GM19467 (cell line): ENCODE data around the gene TRNT1.

Source experiments
- ATAC-seq: cut with Tn5 transposase; IDR thresholded peaks from one replicate; pipeline ENCODE4 v1.9.1; 2021; ENCODE audit warnings: mild to moderate bottlenecking, moderate library complexity; ENCODE audit not compliant: unreplicated experiment

TRNT1 gene

DNA sequence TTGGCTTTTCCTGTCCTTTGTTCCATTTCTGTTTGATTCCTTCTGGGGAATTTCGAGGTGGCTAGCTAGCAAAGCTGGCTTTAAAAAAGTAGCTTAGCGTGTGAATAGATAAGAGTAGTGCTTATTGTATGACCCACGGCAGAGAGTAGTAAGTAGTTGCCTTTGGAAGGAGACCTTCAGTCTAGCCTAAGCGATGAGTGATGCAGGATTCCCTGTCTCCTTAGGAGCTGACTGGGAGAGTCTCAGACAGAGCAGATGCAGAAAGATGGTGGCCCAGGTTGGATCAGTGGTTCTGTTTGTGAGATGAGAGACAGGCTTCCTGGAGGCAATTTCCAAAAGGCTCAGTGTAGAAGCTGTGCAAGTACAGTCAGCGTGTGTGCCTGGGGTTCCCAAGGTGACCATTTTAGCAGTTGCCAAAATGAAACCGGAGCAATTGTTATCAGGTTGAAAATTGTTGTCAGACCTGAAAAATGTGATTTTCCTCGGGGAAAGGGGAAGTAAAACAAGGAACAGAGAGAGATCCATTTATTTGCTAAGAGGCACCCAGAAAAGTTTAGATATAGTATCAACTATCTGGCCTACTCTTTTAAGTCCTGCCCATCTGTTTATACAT is 15.9 kb upstream of the TRNT1 start:
- ATAC-seq: no peak

DNA sequence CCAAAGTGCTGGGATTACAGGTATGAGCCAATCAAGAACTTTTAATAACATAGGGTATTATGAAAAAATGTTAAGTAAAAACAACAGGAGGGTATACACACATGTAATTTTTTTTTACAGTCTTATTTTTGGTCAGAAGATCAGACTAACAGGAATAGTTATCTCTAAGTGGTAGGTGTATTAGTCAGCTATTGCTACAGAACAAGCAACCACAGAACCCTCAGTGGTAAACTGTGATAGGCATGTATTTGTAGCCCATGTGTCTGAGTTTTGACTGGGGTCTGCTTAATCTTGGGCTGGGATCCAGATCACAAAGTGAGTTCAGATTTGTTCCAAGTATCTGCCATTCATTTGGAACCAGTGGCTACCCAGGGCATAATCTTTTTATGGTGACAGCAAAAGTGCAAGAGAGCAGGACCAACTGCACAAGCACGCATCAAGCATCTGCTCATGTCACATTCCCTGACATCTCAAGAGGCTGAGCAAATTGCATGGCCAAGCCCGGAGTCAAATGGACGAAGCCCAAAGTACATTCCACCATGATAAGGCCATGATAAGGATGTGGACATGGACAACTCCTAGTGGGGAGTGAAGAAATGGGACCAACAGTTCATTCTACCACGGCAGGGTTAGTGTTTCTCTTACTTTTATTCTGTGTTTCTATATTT is 13.6 kb upstream of the TRNT1 start:
- ATAC-seq: no peak

DNA sequence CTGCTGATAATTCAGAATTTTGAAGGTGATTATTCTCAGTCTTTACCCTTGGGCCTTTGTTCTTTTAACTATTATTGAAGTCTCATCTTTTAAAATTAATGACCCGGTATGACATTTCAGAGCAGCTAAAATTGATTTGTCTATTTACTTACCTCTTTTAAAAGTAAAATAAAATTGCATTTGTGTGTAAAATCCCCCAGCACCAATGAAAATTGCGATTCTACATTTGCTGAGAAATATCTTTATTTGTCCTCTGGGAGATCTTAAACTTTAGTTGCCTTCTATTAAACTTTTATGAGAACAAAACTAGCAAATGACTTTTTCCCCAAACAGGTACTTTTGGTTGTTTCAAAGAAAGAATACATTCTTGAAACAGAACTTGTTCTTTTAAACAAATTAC is 9.1 kb upstream of the TRNT1 start:
- ATAC-seq: no peak

DNA sequence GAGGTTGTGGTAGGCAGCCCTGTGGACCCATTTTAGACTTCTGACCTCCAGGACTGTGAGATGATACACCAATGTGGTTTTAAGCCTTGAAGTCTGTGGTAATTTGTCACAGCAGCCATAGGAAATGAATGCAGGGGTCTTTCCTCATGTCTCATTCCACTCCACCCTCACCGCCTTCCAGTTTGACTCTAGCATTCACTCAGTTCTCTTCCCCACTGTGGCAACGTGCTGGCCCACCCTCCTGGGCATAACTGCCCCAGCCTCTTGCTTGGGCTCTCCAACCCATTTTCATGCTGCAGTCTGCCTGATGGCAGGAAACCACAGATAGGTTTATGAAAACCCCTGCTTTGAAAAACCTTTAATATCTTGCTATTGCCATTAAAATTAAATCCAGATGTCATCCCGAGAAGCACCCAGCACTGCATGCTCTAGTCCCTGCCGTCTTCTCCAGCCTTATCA is 7.3 kb upstream of the TRNT1 start:
- ATAC-seq: no peak

DNA sequence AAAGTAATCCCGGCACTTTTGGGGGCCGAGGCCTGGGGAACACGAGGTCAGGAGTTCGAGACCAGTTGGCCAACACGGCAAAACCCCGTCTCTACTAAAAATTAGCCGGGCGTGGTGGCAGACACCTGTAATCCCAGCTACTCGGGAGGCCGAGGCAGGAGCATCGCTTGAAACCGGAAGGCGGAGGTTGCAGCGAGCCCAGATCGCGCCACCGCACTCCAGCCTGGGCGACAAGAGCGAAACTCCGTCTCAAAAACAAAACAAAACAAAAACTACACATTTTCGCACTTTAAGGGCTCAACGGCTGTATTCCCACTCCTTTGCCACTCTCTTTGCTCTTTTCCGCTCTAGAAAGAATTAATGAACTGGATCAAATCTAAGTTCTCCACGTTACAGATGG is 763 bp upstream of the TRNT1 start:
- ATAC-seq: no peak

DNA sequence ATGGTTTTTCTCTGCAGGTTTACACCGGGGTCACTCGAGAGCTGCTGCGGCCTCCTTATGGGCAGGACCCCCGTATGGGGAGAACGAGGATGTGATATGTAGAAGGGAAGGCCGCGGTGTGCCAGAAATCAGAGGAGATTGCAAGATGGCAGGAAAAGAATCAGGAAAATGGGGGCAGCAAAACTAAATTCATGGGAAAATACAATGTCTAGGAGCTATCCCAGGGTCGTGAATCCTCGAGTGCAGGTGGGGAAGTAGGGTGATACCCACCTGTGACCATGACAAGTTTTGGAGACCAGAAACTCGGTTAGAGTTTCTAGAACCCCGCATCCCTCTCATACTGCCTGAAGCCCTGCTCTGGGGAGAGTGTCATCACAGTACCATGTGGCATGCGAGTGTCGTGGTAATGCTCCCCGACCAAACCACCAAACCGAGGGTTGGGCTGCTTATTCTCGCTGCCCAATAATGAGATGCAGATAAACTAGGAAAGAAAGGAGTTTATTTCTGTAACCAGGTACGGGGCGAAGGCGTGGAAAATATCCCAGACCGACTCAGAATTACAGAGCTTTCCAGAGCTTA is 781 bp downstream of the TRNT1 start:
- ATAC-seq: no peak

GRCh38 chr3:3129579-3129978 is 2.8 kb downstream of the TRNT1 start:
- ATAC-seq: no peak

GRCh38 chr3:3133500-3133899 is 6.8 kb downstream of the TRNT1 start:
- ATAC-seq: no peak

- ATAC-seq: no peak
Observed at GRCh38 chr3:3134750-3135448, 8.2 kb downstream of the TRNT1 start.

DNA sequence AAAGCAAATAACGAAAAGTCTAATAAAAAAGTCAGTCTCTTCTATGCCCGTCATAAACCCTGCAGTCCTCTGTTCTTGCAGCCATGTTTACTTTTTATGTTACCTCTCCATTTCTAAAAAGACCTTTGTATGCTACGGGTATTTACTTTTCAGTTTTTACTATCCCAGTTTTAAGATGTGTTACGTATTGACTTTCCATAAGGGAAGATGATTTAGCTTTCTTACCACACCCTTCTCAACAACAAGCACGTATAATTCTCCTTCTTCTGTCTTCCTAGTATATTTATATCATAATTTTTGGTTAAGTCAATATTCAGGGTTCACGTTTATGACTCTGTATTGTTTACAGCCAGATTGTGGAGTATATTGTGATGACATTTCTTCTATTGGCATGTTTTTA is 10.8 kb downstream of the TRNT1 start:
- ATAC-seq: no peak

GRCh38 chr3:3141939-3142338 is 15.2 kb downstream of the TRNT1 start:
- ATAC-seq: no peak

DNA sequence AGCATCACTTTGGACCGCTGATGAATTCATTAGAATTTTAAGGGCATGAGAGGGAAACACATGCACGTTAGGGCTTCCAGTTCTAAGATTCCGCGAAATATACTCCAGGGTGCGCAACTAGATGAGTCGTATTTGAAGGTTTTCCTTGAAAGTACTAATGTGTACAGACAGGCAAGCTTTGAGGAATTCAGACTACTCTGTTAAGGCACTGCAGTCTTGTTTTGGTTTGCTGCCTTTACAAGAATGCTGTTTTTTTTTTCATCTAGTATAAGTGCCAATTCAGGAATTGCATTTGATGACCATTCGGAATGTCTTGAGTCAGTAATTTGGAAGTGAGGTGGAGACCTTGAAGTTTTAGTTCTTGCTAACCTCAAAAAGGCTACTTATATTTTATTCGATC is 19.1 kb downstream of the TRNT1 start:
- no peak for ATAC-seq

DNA sequence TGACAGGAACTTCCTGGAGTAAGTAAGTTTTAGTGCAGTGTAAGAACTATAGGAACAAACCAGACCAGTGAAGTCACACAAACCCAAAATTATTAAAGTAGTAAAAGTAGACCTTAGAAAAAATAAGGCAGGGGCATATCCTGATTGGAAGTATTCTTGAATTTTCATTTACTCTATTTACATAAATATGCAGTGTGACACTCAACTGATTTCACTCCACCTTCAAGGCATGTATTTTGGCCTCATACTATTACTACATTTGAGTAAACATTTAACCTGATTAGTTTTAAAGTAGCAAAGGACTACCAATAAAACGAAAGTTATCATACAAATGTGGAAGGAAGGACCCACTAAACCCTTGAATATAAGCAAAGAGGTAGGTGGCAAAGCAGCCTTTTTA is 22.8 kb downstream of the TRNT1 start:
- ATAC-seq: no peak

DNA sequence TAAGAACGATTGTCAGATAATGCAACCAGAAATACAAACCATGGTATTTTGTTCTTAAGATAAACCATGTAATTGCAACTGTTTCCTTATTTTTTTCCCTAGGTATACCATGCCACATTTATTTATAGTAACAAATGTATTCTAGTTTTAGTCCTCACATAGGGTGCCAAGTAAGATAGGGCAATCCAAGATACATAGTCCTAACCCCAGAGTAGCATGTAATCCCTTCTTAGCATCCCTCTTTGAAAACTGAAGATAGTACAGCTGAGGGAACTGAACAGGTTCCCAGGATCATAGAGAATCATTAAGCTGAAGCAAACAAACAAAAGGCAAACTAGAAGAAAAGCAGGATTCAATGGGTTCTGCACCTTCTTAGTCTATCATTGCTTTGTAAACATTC is 24.8 kb downstream of the TRNT1 start:
- ATAC-seq: no peak

DNA sequence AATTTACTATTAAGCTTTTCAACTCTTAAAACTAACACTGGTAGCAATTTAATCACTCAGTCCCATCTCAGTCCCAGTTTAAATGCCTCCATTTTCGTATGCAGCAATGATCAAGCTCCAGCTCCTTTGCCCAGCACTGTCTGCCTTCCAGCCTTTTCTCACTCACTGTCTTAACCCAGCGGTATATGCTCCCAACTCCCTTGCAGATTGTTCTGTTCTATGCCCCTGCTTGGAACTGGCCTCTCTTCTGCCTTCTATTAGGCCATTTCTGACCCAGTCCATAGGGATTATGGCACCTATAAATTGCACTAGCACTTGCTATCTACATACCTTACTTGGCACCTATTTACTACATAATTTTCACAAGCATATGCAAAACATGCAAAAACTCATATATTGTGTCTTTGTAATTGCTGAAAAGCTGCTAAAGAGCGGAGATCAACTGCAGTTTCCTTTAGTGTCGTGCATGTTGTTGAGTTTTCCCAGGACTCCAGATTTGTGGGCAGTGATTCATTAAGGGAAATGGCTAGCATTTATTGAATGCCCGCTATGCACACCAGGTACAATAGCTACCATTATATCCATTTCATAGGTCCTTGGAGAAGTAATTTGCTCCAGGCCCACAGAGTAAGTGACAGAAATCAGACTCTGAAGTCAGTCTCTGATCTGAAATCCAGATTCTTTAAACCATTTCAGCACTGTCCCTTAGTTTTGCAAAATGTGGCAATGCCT is 28.3 kb downstream of the TRNT1 start:
- no peak for ATAC-seq

GRCh38 chr3:3157484-3157883 is 30.7 kb downstream of the TRNT1 start:
- no peak for ATAC-seq

GRCh38 chr3:3160826-3161225 is 34.1 kb downstream of the TRNT1 start:
- no peak for ATAC-seq

DNA sequence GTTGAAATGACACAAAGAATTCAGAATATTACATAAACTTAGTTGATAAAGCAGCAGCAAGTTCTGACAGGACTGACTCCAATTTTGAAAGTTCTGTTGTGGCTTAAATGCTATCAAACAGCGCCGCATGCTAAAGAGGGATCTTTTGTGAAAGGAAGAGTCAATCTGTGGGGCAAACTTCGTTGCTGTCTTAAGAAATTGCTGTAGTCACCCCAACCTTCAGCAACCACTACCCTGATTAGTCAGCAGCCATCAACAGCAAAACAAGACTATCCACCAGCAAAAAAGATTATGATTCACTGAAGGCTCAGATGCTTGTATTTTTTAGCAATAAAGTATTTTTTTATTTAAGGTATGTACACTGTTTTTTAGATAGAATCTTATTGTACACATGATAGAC is 38.5 kb downstream of the TRNT1 start:
- no peak for ATAC-seq

- ATAC-seq: no peak
Observed at GRCh38 chr3:3165650-3166049, 38.9 kb downstream of the TRNT1 start.

GRCh38 chr3:3170998-3171397 is 44.3 kb downstream of the TRNT1 start:
- no peak for ATAC-seq

GRCh38 chr3:3172627-3173026 is 45.9 kb downstream of the TRNT1 start:
- no peak for ATAC-seq
